NCI-H774 (cell line): ENCODE measurements around the gene ELMOD1.

Source experiments
- DNase-seq: peaks from one replicate; lab custom pipeline; 2025; lab: John Stamatoyannopoulos, UW

ELMOD1 gene

GRCh38 chr11:107646783-107647182 is 55.8 kb downstream of the ELMOD1 start:
- DNase-seq = no peak

GRCh38 chr11:107648242-107648641 is 57.3 kb downstream of the ELMOD1 start:
- no peak for DNase-seq

GRCh38 chr11:107651672-107652071 is 60.7 kb downstream of the ELMOD1 start:
- DNase-seq = no peak

GRCh38 chr11:107653076-107653475 is 62.1 kb downstream of the ELMOD1 start:
- no peak for DNase-seq

GRCh38 chr11:107655602-107656001 is 64.7 kb downstream of the ELMOD1 start:
- no peak for DNase-seq

GRCh38 chr11:107659310-107659709 is 68.4 kb downstream of the ELMOD1 start:
- DNase-seq = no peak

- no peak for DNase-seq
Observed at GRCh38 chr11:107660066-107660465, 69.1 kb downstream of the ELMOD1 start.

- no peak for DNase-seq
Observed at GRCh38 chr11:107661656-107662055, 70.7 kb downstream of the ELMOD1 start.

GRCh38 chr11:107665018-107665417 is 74.1 kb downstream of the ELMOD1 start:
- no peak for DNase-seq

GRCh38 chr11:107666911-107667613 is 76.1 kb downstream of the ELMOD1 start:
- no peak for DNase-seq

GRCh38 chr11:107669191-107669740 is 78.3 kb downstream of the ELMOD1 start:
- DNase-seq = no peak

- no peak for DNase-seq
Observed at GRCh38 chr11:107669893-107670601, 79.1 kb downstream of the ELMOD1 start.

- no peak for DNase-seq
Observed at GRCh38 chr11:107675902-107676301, 85.0 kb downstream of the ELMOD1 start.

GRCh38 chr11:107676336-107677057 is 85.5 kb downstream of the ELMOD1 start:
- DNase-seq = no peak

- DNase-seq = no peak
Observed at GRCh38 chr11:107677924-107678631, 87.1 kb downstream of the ELMOD1 start.

GRCh38 chr11:107678632-107678971 is 87.7 kb downstream of the ELMOD1 start:
- DNase-seq = no peak

GRCh38 chr11:107679255-107680024 is 88.5 kb downstream of the ELMOD1 start:
- DNase-seq = no peak

- DNase-seq = no peak
Observed at GRCh38 chr11:107682171-107682570, 91.2 kb downstream of the ELMOD1 start.

- no peak for DNase-seq
Observed at GRCh38 chr11:107682572-107682971, 91.6 kb downstream of the ELMOD1 start.

GRCh38 chr11:107683061-107683460 is 92.1 kb downstream of the ELMOD1 start:
- no peak for DNase-seq

- DNase-seq = no peak
Observed at GRCh38 chr11:107683807-107684206, 92.9 kb downstream of the ELMOD1 start.
